Muscle layer of colon (tissue), 2 donors: ENCODE measurements around the gene GPC5.

Experiments
- H3K27ac ChIP-seq: one replicate; pipeline ENCODE4 v1.7.0; 2013; ENCODE audit warnings: low read depth, mild to moderate bottlenecking, low read length, moderate library complexity
- H3K27me3 ChIP-seq, 2 donors: one replicate each; pipeline ENCODE4 v1.7.0; 2013; ENCODE audit warnings: low read length in 2 of 2, mild to moderate bottlenecking in 2 of 2; ENCODE audit not compliant: insufficient read depth in 2 of 2, control insufficient read depth in 1 of 2
- H3K36me3 ChIP-seq: one replicate; pipeline ENCODE4 v1.7.0; 2013; ENCODE audit warnings: mild to moderate bottlenecking, low read length; ENCODE audit not compliant: insufficient read depth
- H3K4me1 ChIP-seq: one replicate; pipeline ENCODE4 v1.7.0; 2013; ENCODE audit warnings: mild to moderate bottlenecking, low read length; ENCODE audit not compliant: insufficient read depth
- H3K4me3 ChIP-seq, 2 donors: one replicate each; pipeline ENCODE4 v1.7.0; 2013; ENCODE audit warnings: low read length in 2 of 2, low read depth in 1 of 2, mild to moderate bottlenecking in 1 of 2, moderate library complexity in 1 of 2
- H3K9ac ChIP-seq: one replicate; pipeline ENCODE4 v1.7.0; 2013; ENCODE audit warnings: low read length
- H3K9me3 ChIP-seq: one replicate; pipeline ENCODE4 v1.7.0; 2013; ENCODE audit warnings: mild to moderate bottlenecking, low read length
- donor health status: abdominal sarcoma.
- donor health status: Adenocarcinoma of cecum.

GPC5 gene

DNA sequence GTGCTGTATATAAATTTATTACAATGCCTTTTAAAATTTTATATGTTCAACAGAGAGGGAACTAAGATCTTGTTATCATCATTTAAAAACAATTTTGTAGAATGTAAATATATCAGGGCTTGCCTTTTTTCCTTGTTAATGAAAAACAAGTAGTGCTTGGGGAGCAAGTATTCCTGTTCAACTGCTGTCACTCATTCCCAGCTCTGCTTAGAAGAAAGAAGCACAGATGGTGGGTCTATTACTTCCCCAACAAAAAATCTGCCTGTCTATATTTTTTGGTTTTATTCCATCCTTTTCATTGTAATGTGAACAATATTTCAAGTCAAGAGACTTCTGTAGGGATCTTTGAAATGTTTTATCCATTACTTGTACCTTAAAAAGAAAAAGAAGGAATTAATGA, 503.9 kb downstream of the GPC5 start:
- Histone ChIP-seq H3K27ac (no peak overlapping the region), H3K27me3 (no peaks in the 10 kb centered on the region), H3K4me1 (no peaks in the 10 kb centered on the region), H3K4me3 (no peak overlapping the region), H3K9me3 (no peaks in the 10 kb centered on the region), H3K9ac (no peak overlapping the region), H3K36me3 (no peaks in the 10 kb centered on the region)

DNA sequence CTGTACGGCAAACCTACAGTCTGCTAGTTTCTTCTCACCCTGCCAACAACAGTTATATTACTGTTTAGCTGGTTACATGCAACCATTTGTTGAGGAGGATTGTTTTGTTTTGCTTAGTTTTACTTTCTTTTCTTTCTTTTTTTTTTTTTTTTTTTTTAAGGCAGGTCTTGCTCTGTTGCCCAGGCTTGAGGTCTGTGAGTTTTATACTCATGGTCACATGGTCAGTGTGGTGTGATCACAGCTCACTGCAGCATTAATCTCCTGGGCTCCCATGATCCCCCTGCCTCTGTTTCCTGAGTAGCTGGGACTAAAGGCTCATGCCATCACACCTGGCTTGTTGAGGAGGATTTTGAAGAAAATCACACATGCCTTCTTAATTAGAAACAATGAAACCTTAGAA, 505.6 kb downstream of the GPC5 start:
- no peak overlapping the region for H3K4me3 ChIP-seq
- no peaks in the 10 kb centered on the region for H3K27me3 ChIP-seq
- no peaks in the 10 kb centered on the region for H3K9me3 ChIP-seq
- H3K9ac ChIP-seq, result no peak overlapping the region
- H3K36me3 ChIP-seq, result no peaks in the 10 kb centered on the region
- H3K27ac ChIP-seq, result no peak overlapping the region
- H3K4me1 ChIP-seq, result no peaks in the 10 kb centered on the region

DNA sequence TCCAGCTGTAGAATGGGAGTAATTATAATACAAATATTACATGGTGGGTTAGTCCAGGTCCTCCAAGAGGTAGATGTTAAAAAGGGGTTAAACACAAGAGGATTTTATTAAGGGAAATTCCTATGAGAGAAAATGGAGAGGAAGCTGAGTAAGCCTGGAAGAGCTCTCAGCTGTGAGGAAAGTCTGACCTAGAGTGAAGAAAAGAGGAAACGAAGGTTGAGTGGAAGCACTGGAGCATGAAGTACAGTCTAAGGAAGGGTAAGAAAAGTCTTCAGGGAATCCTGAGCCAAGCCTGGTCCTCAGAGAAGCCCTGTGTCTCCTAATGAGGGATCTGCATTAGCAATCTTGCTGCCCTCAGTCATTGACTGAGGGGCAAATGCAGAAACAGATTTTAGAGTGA, 506.2 kb downstream of the GPC5 start:
- Histone ChIP-seq H3K27me3 (no peaks in the 10 kb centered on the region), H3K9me3 (no peaks in the 10 kb centered on the region), H3K27ac (no peak overlapping the region), H3K36me3 (no peaks in the 10 kb centered on the region), H3K4me3 (no peak overlapping the region), H3K4me1 (no peaks in the 10 kb centered on the region), H3K9ac (no peak overlapping the region)

DNA sequence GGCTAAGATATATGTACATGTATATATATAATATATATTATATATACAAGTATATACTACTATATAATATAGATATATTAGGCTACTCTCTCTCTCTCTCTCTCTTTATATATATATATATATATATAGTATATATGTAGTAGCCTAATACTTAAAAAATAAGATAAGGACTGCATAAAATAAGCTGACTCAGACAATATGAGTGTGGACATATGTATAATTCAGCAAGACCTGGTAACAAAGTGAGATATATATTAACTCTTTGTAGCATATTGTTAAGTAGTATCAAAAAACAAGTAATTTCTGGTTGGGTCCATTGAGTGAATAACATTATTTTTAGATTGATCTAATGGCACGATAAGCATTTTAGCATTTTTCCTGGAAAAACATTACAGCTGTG, 509.0 kb downstream of the GPC5 start:
- no peaks in the 10 kb centered on the region for H3K9me3 ChIP-seq
- H3K27ac ChIP-seq, result no peak overlapping the region
- no peaks in the 10 kb centered on the region for H3K36me3 ChIP-seq
- no peaks in the 10 kb centered on the region for H3K27me3 ChIP-seq
- H3K4me1 ChIP-seq, result no peaks in the 10 kb centered on the region
- no peak overlapping the region for H3K4me3 ChIP-seq
- no peak overlapping the region for H3K9ac ChIP-seq

DNA sequence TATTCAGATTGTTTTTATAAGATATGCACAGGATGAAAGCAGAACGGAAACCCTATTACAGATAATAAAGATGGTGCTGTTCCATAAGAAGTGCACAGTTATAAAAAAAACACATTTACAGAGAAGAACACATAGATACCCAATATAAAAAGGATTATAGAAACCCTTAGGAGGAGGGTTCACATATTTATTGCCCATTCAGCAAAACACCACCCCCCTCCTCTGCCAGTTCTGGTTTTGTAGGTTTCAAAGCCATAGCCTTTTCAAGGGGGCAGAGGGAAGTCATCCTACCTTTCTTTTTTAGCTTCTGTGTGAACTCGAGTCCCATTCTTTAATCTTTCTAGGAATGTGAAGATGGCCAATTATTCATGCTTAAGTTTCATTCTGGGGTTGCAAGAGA, 511.2 kb downstream of the GPC5 start:
- no peak overlapping the region for H3K9ac ChIP-seq
- H3K4me3 ChIP-seq, result no peak overlapping the region
- no peaks in the 10 kb centered on the region for H3K4me1 ChIP-seq
- no peaks in the 10 kb centered on the region for H3K27me3 ChIP-seq
- no peaks in the 10 kb centered on the region for H3K9me3 ChIP-seq
- no peak overlapping the region for H3K27ac ChIP-seq
- no peaks in the 10 kb centered on the region for H3K36me3 ChIP-seq

DNA sequence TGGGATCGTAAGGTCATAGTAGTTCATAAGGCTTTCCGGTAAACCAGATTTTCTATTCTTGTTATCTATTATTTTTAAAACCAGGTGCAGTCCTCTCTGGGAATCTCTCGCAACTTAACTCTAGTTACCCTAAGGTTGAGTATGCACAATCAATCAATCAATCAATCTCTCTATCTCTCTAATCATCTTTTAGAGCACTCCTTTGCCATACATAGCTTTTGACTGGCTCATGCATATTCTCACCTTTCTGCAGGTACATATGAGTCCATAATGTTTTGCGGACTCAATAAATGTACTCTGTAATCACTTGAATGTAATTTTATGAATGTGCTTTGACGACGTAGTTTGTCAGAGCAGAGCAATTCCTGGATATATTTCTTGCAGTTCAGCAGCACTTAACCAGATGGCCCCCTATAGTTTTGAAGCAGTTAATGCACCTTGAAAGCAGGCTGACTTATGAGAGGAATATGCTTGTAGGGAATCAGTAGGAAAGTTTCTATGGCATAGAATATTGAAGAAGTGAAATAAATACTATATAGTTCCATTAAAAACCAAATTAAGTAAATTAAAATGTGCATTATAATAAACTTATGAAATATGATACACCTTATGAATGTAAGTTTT, 524.7 kb downstream of the GPC5 start:
- Histone ChIP-seq H3K27ac (no peak overlapping the region), H3K27me3 (no peaks in the 10 kb centered on the region), H3K4me3 (no peak overlapping the region), H3K9ac (no peak overlapping the region), H3K36me3 (no peaks in the 10 kb centered on the region), H3K9me3 (no peaks in the 10 kb centered on the region), H3K4me1 (no peaks in the 10 kb centered on the region)

DNA sequence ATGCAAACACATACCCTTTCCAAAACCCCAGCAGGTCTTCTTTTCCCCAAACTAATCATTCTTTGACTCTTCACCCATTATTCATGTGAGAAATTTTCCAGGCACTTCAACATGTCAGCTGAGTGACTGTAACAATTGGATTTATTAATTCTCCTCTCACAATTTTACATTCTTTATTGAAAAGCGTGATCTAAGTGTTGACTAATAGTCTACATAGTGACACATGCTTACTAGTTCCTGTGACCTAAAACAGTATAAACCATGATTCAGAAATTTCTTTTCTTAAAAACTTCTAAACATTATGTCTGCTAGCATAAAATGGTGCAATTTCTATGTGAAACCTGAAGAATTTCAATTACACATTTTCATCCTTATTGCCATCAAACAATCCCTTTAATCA, 532.3 kb downstream of the GPC5 start:
- Histone ChIP-seq H3K36me3 (no peaks in the 10 kb centered on the region), H3K4me3 (no peak overlapping the region), H3K9me3 (no peaks in the 10 kb centered on the region), H3K27ac (no peak overlapping the region), H3K9ac (no peak overlapping the region), H3K4me1 (no peaks in the 10 kb centered on the region), H3K27me3 (no peaks in the 10 kb centered on the region)

DNA sequence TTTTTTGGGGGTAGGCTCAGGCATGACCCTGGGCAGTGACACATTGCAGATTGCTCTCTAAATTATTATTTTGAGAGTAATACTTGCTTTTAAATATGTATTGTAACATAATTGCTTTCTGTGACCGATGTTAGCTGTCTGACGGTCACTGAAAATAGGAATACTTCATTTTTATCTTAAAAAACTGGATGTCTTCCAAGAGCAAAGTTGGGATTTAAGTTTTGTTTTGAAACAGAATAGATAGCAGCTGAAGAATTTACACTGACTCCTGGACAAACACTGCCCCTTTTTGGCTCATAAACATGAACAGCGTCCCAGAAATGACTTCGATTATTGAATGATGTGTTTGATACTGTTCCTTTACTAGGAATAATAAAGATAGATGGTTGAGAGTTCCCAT, 535.9 kb downstream of the GPC5 start:
- Histone ChIP-seq H3K9me3 (no peaks in the 10 kb centered on the region), H3K36me3 (no peaks in the 10 kb centered on the region), H3K4me3 (no peak overlapping the region), H3K27ac (no peak overlapping the region), H3K9ac (no peak overlapping the region), H3K27me3 (no peaks in the 10 kb centered on the region), H3K4me1 (no peaks in the 10 kb centered on the region)

DNA sequence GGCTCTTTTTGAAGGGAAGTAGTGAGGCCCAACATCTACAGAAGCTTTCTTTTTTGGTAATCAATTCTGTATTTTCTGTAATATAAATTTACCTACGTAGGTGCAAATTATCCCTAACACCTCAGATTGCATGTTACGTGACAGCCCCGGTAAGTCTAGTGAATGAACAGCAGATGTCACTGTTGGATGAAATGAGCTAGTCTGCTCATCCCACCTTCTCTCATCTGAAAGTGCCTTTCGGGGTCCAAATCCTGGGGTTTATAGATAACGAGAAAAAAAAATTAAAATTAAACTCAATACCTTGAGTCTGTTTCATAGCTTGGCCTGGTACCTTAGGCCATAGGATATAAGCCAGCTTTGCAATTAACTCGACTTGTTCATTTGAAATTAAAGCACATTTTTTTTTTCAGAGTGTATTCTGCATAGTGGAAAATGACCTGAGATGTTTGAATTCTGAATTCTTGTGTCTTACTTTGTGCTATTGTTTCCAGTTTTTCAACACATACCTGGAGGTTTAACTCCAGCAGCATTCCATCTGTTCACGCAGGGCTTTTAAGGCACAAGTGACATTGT, 548.2 kb downstream of the GPC5 start:
- H3K27me3 ChIP-seq, result no peaks in the 10 kb centered on the region
- no peak overlapping the region for H3K4me3 ChIP-seq
- H3K9me3 ChIP-seq, result no peaks in the 10 kb centered on the region
- H3K9ac ChIP-seq, result no peak overlapping the region
- H3K36me3 ChIP-seq, result no peaks in the 10 kb centered on the region
- no peak overlapping the region for H3K27ac ChIP-seq
- no peaks in the 10 kb centered on the region for H3K4me1 ChIP-seq

DNA sequence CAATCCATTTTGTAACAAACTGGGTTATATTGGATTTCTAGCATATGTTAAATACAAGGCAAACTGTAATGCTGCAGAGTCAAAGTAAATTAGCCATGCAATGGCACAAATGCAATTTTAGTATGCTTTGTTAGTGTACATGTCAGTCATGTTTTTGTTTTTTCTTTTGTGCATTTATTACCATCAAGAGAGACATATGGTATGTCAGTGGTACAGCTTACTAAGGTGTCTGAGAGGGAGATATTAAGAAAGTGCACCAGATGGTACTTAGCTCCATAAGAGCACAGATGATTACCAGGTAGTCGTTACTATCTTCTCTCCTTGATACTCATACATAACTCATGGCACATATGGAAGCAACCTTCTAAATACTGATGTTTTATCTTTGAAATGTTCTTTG, 550.3 kb downstream of the GPC5 start:
- no peak overlapping the region for H3K27ac ChIP-seq
- no peak overlapping the region for H3K4me3 ChIP-seq
- H3K27me3 ChIP-seq, result no peaks in the 10 kb centered on the region
- H3K9me3 ChIP-seq, result no peaks in the 10 kb centered on the region
- H3K36me3 ChIP-seq, result no peaks in the 10 kb centered on the region
- H3K9ac ChIP-seq, result no peak overlapping the region
- H3K4me1 ChIP-seq, result no peaks in the 10 kb centered on the region

DNA sequence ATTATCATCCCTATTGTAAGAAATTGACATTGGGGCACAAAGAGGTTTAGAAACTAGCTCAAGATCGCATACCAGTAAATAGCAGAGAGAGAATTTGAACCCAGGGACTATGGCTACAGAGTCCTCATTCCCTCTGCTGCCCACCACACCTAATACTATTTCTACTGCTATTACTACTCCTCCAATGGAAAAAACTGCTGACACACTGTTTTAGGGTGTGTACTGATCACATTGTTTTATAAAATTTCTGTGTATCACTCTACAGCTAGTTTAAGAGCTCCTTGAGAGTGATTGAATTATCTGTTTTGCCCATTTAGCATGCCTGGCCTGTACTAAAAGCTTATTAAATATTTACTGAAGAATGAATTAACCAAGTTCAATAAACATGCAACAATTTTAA, 552.4 kb downstream of the GPC5 start:
- Histone ChIP-seq H3K4me1 (no peaks in the 10 kb centered on the region), H3K27me3 (no peaks in the 10 kb centered on the region), H3K9ac (no peak overlapping the region), H3K27ac (no peak overlapping the region), H3K36me3 (no peaks in the 10 kb centered on the region), H3K4me3 (no peak overlapping the region), H3K9me3 (no peaks in the 10 kb centered on the region)

DNA sequence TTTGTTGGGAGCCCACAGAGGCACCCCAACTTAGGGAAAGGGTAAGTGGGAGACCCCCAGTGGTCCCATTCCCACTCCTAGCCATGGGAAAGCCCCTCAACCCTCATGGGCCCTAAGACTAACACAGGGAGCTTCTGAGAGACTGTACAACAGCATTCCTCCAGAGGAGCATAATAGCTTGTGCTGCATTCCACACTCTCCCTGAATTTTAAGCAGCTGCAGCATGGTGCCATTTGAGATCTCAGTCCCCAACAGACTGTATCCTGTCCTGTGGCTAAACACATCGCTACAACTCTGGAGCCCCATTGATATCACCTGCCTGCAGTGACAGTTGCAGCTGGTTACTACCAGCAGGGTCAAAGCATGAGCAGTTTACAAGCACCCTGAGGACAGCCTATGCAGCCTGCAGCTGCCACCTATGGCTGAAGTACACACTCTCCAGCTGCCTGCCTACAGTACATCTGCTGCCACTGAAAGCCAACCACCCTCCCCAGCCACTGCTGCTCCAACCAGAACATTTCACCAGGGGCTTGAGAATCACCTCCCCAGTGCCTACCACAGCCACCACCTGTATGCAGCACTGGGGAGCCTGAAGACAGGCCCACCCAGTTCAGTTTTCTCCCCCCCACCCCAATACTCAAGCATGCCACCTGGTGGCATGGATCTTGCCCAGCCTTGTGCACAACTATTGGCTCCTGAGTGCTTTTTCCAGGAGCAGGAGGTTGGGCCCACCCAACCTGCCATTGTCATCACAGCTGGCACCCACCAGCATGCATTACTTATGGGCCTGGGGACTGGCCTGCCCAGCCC, 557.3 kb downstream of the GPC5 start:
- H3K27ac ChIP-seq, result no peak overlapping the region
- H3K4me1 ChIP-seq, result no peaks in the 10 kb centered on the region
- no peak overlapping the region for H3K4me3 ChIP-seq
- H3K27me3 ChIP-seq, result no peaks in the 10 kb centered on the region
- H3K9me3 ChIP-seq, result no peaks in the 10 kb centered on the region
- H3K36me3 ChIP-seq, result no peaks in the 10 kb centered on the region
- H3K9ac ChIP-seq, result no peak overlapping the region
